ENCODE results near the gene YEATS2. TPM values are rescaled to one million over a fixed set of nuclear protein-coding genes. Genes with fewer than 3 reads are reported as not detected.
A peak's percentile ranks its signal among the peaks of the same experiment; 100 is the strongest.

YEATS2 gene
- total and polyA plus RNA-seq, 2 of the 4 experiments (the other 2 are of a cell fraction), result 30.1 to 43.0 TPM

GRCh38 chr3:183844606-183845005, 147.0 kb downstream of the YEATS2 start:
- Histone ChIP-seq H2AFZ (replicated peaks; ENCODE audit: low read length, poor library complexity) (no peak overlapping the region), H4K91ac (ENCODE audit: insufficient read depth, low read depth, low read length) (no peak overlapping the region), H3K27me3 (ENCODE audit: control insufficient read depth, insufficient read depth, low read length) (no peaks in the 10 kb centered on the region), H3K4ac (ENCODE audit: low read depth, low read length) (no peak overlapping the region), H3K79me1 (ENCODE audit: low read depth in 1 of 2, low read length in 2 of 2) (peaks cover 11% of the 10 kb centered on the region in 2 experiments; a peak in 3 of 4 replicates), H3K18ac (ENCODE audit: low read depth, low read length) (no peak overlapping the region), H3K9ac (ENCODE audit: low read depth, low read length) (no peak overlapping the region), H3K27ac (ENCODE audit: insufficient read depth, low read length) (no peak overlapping the region), H4K8ac (ENCODE audit: low read depth in 2 of 2, low read length in 2 of 2) (no peak overlapping the region), H3K14ac (replicated peaks; ENCODE audit: low read depth, low read length) (no peak overlapping the region), H3K4me3 (ENCODE audit: insufficient read depth, low read depth, low read length) (no peak overlapping the region), H2AK5ac (ENCODE audit: low read depth, low read length) (no peak overlapping the region), H3K36me3 (ENCODE audit: control insufficient read depth, insufficient read depth, low read length) (peaks cover 24% of the 10 kb centered on the region), H2BK120ac (ENCODE audit: low read depth, low read length) (no peak overlapping the region), H2BK5ac (ENCODE audit: low read depth, low read length, poor library complexity, severe bottlenecking) (peak overlapping the region; percentile 62), H3K4me1 (ENCODE audit: control insufficient read depth, insufficient read depth, low read length) (peaks cover 8% of the 10 kb centered on the region), H3K4me2 (ENCODE audit: low read depth, low read length) (no peak overlapping the region), H4K20me1 (ENCODE audit: insufficient read depth, low read length) (0 out of 2 replicates have a peak, but pooled peaks cover 3% of the 10 kb centered on the region), H2AK9ac (replicated peaks; ENCODE audit: low read depth, low read length, poor library complexity) (no peak overlapping the region), H4K5ac (ENCODE audit: low read depth, low read length) (no peak overlapping the region), H3K9me1 (ENCODE audit: insufficient read depth, low read length) (peaks cover 9% of the 10 kb centered on the region; the same call in 1 of the 2 replicates), H3K9me3 (ENCODE audit: control insufficient read depth, insufficient read depth, low read length) (no peaks in the 10 kb centered on the region), H3K56ac (ENCODE audit: extremely low read depth, insufficient read depth, low read length) (no peak overlapping the region), H3K23ac (ENCODE audit: low read depth, low read length) (no peak overlapping the region), H2BK15ac (ENCODE audit: low read depth, low read length) (no peak overlapping the region), H2BK20ac (ENCODE audit: low read depth, low read length) (no peak overlapping the region)
- TF ChIP-seq BHLHE40 (IDR thresholded peaks at IDR 0.05; ENCODE audit: low read depth, low read length) (0 out of 2 replicates have a peak, but pooled peaks have one; percentile 19), FOS (IDR thresholded peaks at IDR 0.05; ENCODE audit: low read depth, low read length) (peak; percentile 92), USF2 (IDR thresholded peaks at IDR 0.05; ENCODE audit: low read depth, low read length) (no peak)
- ChIA-PET POLR2A (ENCODE audit: unreplicated experiment) (no interaction called here), CTCF (interaction anchor here (1.9 kb wide), 1 partner anchor 19 kb away, joined by 4 read pairs; the partner anchor contains the start of gene MAP6D1)
- BruUV-seq (replicated peaks), result no TSS peak
- intact Hi-C loops (cut with micrococcal nuclease), result no loop called here
- DNase-seq (peak; percentile 92), ATAC-seq (ENCODE audit: low read depth) (peak; percentile 76)
- in situ Hi-C loops (cut with MboI; ENCODE audit: low sequenced_read_pairs), result no loop called here
- WGBS, 2 experiments (ENCODE audit: extremely low coverage in 2 of 2, insufficient read length in 1 of 2), result no CpG with 5 or more reads among the region's 2 CpGs
- dilution Hi-C loops (cut with HindIII; ENCODE audit: low sequenced_read_pairs, unreplicated experiment), result no loop called here

All from IMR-90 (cell line).